HUES64 (cell line): Measurements from ENCODE around the gene PTH2R.
"Not testable (repeated sequence)": the region's sequence is repeated elsewhere in the genome, so short reads cannot be mapped to it uniquely, and the experiment has no call there.

Experiments
- H3K27ac ChIP-seq: 2 replicates; pipeline ENCODE4 v1.7.0; 2013; ENCODE audit warnings: low read depth, low read length, inconsistent platforms
- H3K27me3 ChIP-seq: 2 replicates; pipeline ENCODE4 v1.6.1; 2013; ENCODE audit warnings: mild to moderate bottlenecking, low read length; ENCODE audit not compliant: insufficient read depth
- H3K36me3 ChIP-seq: 2 replicates; pipeline ENCODE4 v1.6.1; 2013; ENCODE audit warnings: mild to moderate bottlenecking, low read length; ENCODE audit not compliant: insufficient read depth
- H3K4me1 ChIP-seq: 2 replicates; pipeline ENCODE4 v1.6.1; 2013; ENCODE audit warnings: mild to moderate bottlenecking, low read length, moderate library complexity; ENCODE audit not compliant: insufficient read depth
- H3K4me3 ChIP-seq: 2 replicates; pipeline ENCODE4 v1.5.1; 2013; ENCODE audit warnings: mild to moderate bottlenecking, low read length, moderate library complexity
- H3K9ac ChIP-seq: 2 replicates; pipeline ENCODE4 v1.6.1; 2013; ENCODE audit warnings: mild to moderate bottlenecking, low read depth, low read length
- H3K9me3 ChIP-seq: 2 replicates; pipeline ENCODE4 v1.6.1; 2013; ENCODE audit warnings: low read depth, low read length; ENCODE audit not compliant: insufficient read depth
- WGBS: fragments of 150-250, 120-280 bp; methylation state at CpG from one replicate; pipeline ENCODE4 v1.1.7; 2013; ENCODE audit warnings: missing lambda C conversion rate; 5-methylcytosine and 5-hydroxymethylcytosine counted together

The PTH2R gene

GRCh38 chr2:208515099-208515498 lies 108.5 kb downstream of the PTH2R start:
- 0 out of 2 replicates have a peak, but pooled peaks cover 3% of the 10 kb centered on the region for H3K9me3 ChIP-seq
- no peaks in the 10 kb centered on the region for H3K27me3 ChIP-seq
- H3K4me1 ChIP-seq = no peaks in the 10 kb centered on the region
- no peaks in the 10 kb centered on the region for H3K36me3 ChIP-seq
- H3K4me3 ChIP-seq = no peak overlapping the region
- H3K27ac ChIP-seq = no peak overlapping the region
- WGBS = 95% methylated on average over 1 of the region's 1 CpG
- H3K9ac ChIP-seq = no peak overlapping the region

GRCh38 chr2:208523069-208523468 lies 116.5 kb downstream of the PTH2R start:
- not testable (repeated sequence) for H3K9ac ChIP-seq, H3K27ac ChIP-seq, H3K4me3 ChIP-seq, H3K9me3 ChIP-seq, H3K4me1 ChIP-seq, H3K36me3 ChIP-seq, H3K27me3 ChIP-seq

DNA sequence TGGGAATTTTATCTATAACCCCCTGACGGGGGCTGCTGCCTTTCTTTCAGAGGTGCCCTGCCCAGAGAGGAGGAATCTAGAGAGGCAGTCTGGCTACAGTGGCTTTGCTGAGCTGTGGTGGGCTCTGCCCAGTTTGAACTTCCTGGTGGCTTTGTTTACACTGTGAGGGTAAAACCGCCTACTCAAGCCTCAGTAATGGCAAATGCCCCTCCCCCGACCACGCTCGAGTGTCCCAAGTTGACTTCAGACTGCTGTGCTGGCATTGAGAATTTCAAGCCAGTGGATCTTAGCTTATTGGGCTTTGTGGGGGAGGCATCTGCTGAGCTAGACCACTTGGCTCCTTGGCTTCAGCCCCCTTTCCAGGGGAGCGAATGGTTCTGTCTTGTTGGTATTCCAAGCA lies 118.6 kb downstream of the PTH2R start:
- H3K9ac ChIP-seq, H3K27me3 ChIP-seq, H3K4me3 ChIP-seq, H3K27ac ChIP-seq, H3K36me3 ChIP-seq, H3K9me3 ChIP-seq, H3K4me1 ChIP-seq: not testable (repeated sequence)
- WGBS = 78% methylated on average over 6 of the region's 6 CpGs

GRCh38 chr2:208529796-208530195 lies 123.2 kb downstream of the PTH2R start:
- Histone ChIP-seq H3K9ac (no peak overlapping the region), H3K4me3 (no peak overlapping the region), H3K36me3 (no peaks in the 10 kb centered on the region), H3K27me3 (no peaks in the 10 kb centered on the region), H3K27ac (no peak overlapping the region), H3K9me3 (no peaks in the 10 kb centered on the region), H3K4me1 (peaks cover 6% of the 10 kb centered on the region; the same call in 1 of the 2 replicates)
- 94% methylated on average over 5 of the region's 5 CpGs for WGBS

DNA sequence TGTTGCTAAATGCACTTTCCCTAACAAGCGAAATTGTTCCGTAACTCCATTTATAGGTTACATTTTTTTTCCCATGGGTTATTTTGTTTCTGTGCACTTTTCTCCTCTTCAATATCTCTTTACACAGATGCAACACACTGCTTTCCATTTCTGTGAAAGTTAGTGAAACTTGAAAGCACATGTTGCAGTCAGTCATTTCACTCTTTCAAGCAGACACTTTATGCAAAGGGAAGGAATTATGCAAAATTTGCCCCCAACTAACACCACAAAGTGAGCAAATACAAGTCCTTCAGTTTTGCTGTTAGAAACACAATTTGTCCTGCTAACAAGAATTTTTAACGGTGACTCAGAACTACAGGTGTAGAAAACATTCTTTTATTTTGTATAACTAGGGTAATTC lies 124.8 kb downstream of the PTH2R start:
- peaks cover 12% of the 10 kb centered on the region; the same call in 1 of the 2 replicates for H3K9me3 ChIP-seq

DNA sequence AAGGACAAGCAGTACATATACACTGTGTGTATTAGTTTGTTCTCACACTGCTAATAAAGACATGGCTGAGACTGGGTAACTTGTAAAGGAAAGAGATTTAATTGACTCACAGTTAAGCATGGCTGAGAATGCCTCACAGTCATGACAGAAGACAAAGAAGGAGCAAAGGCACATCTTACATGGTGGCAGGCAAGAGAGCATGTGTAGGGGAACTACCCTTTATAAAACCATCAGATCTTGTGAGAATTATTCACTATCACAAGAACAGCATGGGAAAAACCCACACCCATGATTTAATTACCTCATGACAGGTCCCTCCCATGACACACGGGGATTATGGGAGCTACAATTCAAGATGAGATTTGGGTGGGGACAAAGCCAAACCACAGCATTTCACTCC lies 129.0 kb downstream of the PTH2R start:
- H3K27me3 ChIP-seq, H3K9ac ChIP-seq, H3K4me1 ChIP-seq, H3K4me3 ChIP-seq, H3K36me3 ChIP-seq, H3K27ac ChIP-seq: not testable (repeated sequence)
- H3K9me3 ChIP-seq = peaks cover 17% of the 10 kb centered on the region; the same call in 1 of the 2 replicates
- 100% methylated on average over 1 of the region's 1 CpG for WGBS

More for the DNA sequence above, 124.8 kb downstream of the PTH2R start:
- no peak overlapping the region for H3K4me3 ChIP-seq
- peaks cover 6% of the 10 kb centered on the region; the same call in 1 of the 2 replicates for H3K4me1 ChIP-seq
- no peaks in the 10 kb centered on the region for H3K36me3 ChIP-seq
- no peak overlapping the region for H3K9ac ChIP-seq
- H3K27me3 ChIP-seq = no peaks in the 10 kb centered on the region
- H3K27ac ChIP-seq = no peak overlapping the region
- 97% methylated on average over 3 of the region's 3 CpGs for WGBS

GRCh38 chr2:208541461-208541988 lies 134.9 kb downstream of the PTH2R start:
- Histone ChIP-seq H3K4me1 (no peaks in the 10 kb centered on the region), H3K9me3 (peaks cover 3% of the 10 kb centered on the region; the same call in 1 of the 2 replicates), H3K4me3 (no peak overlapping the region), H3K36me3 (no peaks in the 10 kb centered on the region), H3K27me3 (no peaks in the 10 kb centered on the region), H3K9ac (no peak overlapping the region), H3K27ac (no peak overlapping the region)
- WGBS = 97% methylated on average over 2 of the region's 3 CpGs

- Histone ChIP-seq H3K27ac (no peak overlapping the region), H3K27me3 (no peaks in the 10 kb centered on the region), H3K9ac (no peak overlapping the region), H3K4me3 (no peak overlapping the region), H3K9me3 (no peaks in the 10 kb centered on the region; the same call in 1 of the 2 replicates), H3K36me3 (no peaks in the 10 kb centered on the region), H3K4me1 (no peaks in the 10 kb centered on the region)
- WGBS = 92% methylated on average over 2 of the region's 3 CpGs
Observed at GRCh38 chr2:208541989-208542464, 135.4 kb downstream of the PTH2R start.

- 82% methylated on average over 1 of the region's 1 CpG for WGBS
- no peak overlapping the region for H3K4me3 ChIP-seq
- no peaks in the 10 kb centered on the region for H3K9me3 ChIP-seq
- no peaks in the 10 kb centered on the region for H3K36me3 ChIP-seq
- no peaks in the 10 kb centered on the region for H3K27me3 ChIP-seq
- no peak overlapping the region for H3K27ac ChIP-seq
- H3K4me1 ChIP-seq = no peaks in the 10 kb centered on the region
- H3K9ac ChIP-seq = no peak overlapping the region
Observed at GRCh38 chr2:208542465-208543041, 136.0 kb downstream of the PTH2R start.
